Measurements from ENCODE around the gene NLGN2.

DNA sequence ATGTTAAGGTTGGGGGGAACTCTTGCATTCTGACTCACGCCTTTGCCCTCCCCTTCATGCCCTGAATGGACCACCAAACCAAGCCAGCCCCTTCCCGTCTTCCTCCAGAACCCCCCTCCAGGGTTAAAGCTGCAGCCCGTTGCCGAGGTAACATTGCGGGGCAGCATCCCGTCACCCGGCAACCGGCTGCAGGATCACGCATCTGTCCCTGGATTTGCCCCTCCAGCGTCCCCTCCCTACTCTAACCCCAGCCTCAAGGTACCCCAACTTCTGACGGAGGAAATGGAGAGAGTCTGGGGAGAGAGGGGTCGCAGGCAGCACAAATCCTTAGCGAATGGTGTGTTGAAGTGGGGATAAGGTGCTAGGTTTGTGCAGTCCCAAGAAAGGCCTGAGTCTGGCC is 563 bp upstream of the NLGN2 start:
- TF ChIP-seq CTCF (IDR thresholded peaks at IDR 0.05; ENCODE audit: insufficient read depth, low read length) (no peak), SPI1 (IDR thresholded peaks at IDR 0.05; ENCODE audit: borderline replicate concordance, low read depth) (no peak)
- TF ChIP-seq, protein P1, sequence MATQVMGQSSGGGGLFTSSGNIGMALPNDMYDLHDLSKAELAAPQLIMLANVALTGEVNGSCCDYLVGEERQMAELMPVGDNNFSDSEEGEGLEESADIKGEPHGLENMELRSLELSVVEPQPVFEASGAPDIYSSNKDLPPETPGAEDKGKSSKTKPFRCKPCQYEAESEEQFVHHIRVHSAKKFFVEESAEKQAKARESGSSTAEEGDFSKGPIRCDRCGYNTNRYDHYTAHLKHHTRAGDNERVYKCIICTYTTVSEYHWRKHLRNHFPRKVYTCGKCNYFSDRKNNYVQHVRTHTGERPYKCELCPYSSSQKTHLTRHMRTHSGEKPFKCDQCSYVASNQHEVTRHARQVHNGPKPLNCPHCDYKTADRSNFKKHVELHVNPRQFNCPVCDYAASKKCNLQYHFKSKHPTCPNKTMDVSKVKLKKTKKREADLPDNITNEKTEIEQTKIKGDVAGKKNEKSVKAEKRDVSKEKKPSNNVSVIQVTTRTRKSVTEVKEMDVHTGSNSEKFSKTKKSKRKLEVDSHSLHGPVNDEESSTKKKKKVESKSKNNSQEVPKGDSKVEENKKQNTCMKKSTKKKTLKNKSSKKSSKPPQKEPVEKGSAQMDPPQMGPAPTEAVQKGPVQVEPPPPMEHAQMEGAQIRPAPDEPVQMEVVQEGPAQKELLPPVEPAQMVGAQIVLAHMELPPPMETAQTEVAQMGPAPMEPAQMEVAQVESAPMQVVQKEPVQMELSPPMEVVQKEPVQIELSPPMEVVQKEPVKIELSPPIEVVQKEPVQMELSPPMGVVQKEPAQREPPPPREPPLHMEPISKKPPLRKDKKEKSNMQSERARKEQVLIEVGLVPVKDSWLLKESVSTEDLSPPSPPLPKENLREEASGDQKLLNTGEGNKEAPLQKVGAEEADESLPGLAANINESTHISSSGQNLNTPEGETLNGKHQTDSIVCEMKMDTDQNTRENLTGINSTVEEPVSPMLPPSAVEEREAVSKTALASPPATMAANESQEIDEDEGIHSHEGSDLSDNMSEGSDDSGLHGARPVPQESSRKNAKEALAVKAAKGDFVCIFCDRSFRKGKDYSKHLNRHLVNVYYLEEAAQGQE (IDR thresholded peaks at IDR 0.05; ENCODE audit: insufficient replicate concordance, low read depth), result no peak

All from HL-60 (cell line).